Ishikawa (cell line): ENCODE measurements around the gene TEX13A.

Experiments
- CEBPB ChIP-seq: IDR thresholded peaks from 2 replicates; pipeline ENCODE4 v1.6.1; 2012
- CREB1 ChIP-seq: IDR thresholded peaks from 2 replicates; pipeline ENCODE4 v1.6.1; 2012; ENCODE audit warnings: low read depth
- EP300 ChIP-seq: IDR thresholded peaks from 2 replicates; pipeline ENCODE4 v1.6.1; 2012; ENCODE audit warnings: borderline replicate concordance
- TAF1 ChIP-seq: IDR thresholded peaks from 2 replicates; pipeline ENCODE4 v1.6.1; 2012; ENCODE audit warnings: low read depth, mild to moderate bottlenecking
- YY1 ChIP-seq: IDR thresholded peaks from 2 replicates; pipeline ENCODE4 v1.6.1; 2012; ENCODE audit warnings: low read depth
- TF ChIP-seq, protein P1 (sequence below): IDR thresholded peaks from 2 replicates; pipeline ENCODE4 v1.6.1; 2012

DNA sequence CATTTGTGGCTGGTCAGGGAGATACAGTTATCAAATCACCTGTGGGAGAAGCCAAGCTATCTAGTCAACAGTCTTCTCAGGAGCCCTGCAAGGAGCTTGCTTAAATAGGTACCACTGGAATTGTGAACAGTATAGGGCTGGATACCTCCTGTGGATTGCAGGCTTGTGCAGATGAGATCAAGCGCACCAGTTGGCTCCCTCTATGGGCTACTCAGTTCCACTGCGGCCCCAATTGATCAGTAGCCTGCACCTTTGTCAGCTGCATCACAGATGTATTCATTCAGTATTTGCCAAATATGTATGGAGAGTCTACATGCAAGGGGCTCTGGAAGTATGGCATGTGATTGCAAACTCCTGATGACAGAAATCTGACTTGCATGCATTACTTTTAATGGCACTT is 28.6 kb downstream of the TEX13A start:
- no peak for TF ChIP-seq YY1
- TF ChIP-seq, protein P1, sequence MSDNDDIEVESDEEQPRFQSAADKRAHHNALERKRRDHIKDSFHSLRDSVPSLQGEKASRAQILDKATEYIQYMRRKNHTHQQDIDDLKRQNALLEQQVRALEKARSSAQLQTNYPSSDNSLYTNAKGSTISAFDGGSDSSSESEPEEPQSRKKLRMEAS = no peak
- no peak for TF ChIP-seq EP300
- TF ChIP-seq TAF1 = no peak
- no peak for TF ChIP-seq CREB1
- no peak for TF ChIP-seq CEBPB
